Lung (tissue), 12 donors: ENCODE data around the gene DUS4L. TPM values are rescaled to one million over a fixed set of nuclear protein-coding genes. Genes with fewer than 3 reads are reported as not detected.

Experiments used
- ATAC-seq: fragments of 200-7000 bp; cut with Tn5 transposase; one replicate; pipeline ENCODE4 v1.9.1; 2020; ENCODE audit warnings: moderate number of reproducible peaks; ENCODE audit not compliant: insufficient read depth, low FRiP score
- DNase-seq, 3 donors: peaks; one replicate each; pipeline ENCODE4 v3.0.0-alpha.2; 2013 to 2017
- H3K27ac ChIP-seq, 2 donors: one replicate each; pipeline ENCODE4 v1.5.1; 2013; ENCODE audit warnings: mild to moderate bottlenecking in 2 of 2, moderate library complexity in 2 of 2, control low read depth in 1 of 2, inconsistent platforms in 1 of 2, low read depth in 1 of 2, low read length in 1 of 2
- H3K27me3 ChIP-seq, 3 donors: one replicate each; pipeline ENCODE4 v1.5.1; 2013; ENCODE audit warnings: low read length in 2 of 3; ENCODE audit not compliant: control insufficient read depth in 3 of 3, insufficient read depth in 3 of 3
- H3K36me3 ChIP-seq, 4 donors: one replicate each; pipeline ENCODE4 v1.5.1; 2013; ENCODE audit warnings: low read length in 4 of 4, mild to moderate bottlenecking in 1 of 4, moderate library complexity in 1 of 4; ENCODE audit not compliant: control insufficient read depth in 4 of 4, insufficient read depth in 4 of 4
- H3K4me1 ChIP-seq, 5 donors: one replicate each; pipeline ENCODE4 v1.5.1; 2013; ENCODE audit warnings: low read length in 5 of 5, mild to moderate bottlenecking in 2 of 5, moderate library complexity in 1 of 5; ENCODE audit not compliant: control insufficient read depth in 5 of 5, insufficient read depth in 5 of 5
- H3K4me3 ChIP-seq: one replicate; pipeline ENCODE4 v1.5.1; 2013; ENCODE audit warnings: mild to moderate bottlenecking, control low read depth, moderate library complexity
- H3K9ac ChIP-seq, 2 donors: one replicate each; pipeline ENCODE4 v1.5.1; 2013; ENCODE audit warnings: low read length in 2 of 2, control low read depth in 1 of 2; ENCODE audit not compliant: insufficient read depth in 1 of 2
- H3K9me3 ChIP-seq, 4 donors: one replicate each; pipeline ENCODE4 v1.5.1; 2013; ENCODE audit warnings: low read length in 3 of 4, mild to moderate bottlenecking in 1 of 4, moderate library complexity in 1 of 4; ENCODE audit not compliant: control insufficient read depth in 4 of 4, insufficient read depth in 3 of 4
- CTCF ChIP-seq: IDR thresholded peaks from 2 replicates; pipeline ENCODE4 v1.5.1; 2012; ENCODE audit warnings: mild to moderate bottlenecking; ENCODE audit errors: control extremely low read depth, extremely low read depth
- WGBS, 2 donors: extraction: QIAGEN DNeasy Blood & Tissue Kit; methylation state at CpG; one replicate each; pipeline ENCODE4 v1.1.7; 2013; 5-methylcytosine and 5-hydroxymethylcytosine counted together
- polyA plus RNA-seq, 2 donors: library from polyadenylated mRNA; stranded (reverse); fragments of 200-250 nt; gene quantifications; one replicate each; pipeline ENCODE4 v1.2.1, GENCODE V29; 2013
- total RNA-seq, 2 donors: library from RNA; depleted of rRNA in 1 of 2; stranded (reverse); fragments of >200 nt in 1 of 2; gene quantifications; one replicate each; pipeline ENCODE4 v1.2.1, GENCODE V29; 2014 to 2021
- donor health status: control.
- donor health status: control.
- donor health status: Bipolar disorder and iron deficiency.
- donor health status: healthy.
- donor health status: DM: yes; HTN: yes; CAD: no.

DUS4L gene
- total and polyA plus RNA-seq, 4 donors = 3.5 to 14.8 (median 5.0) TPM

- peaks cover 5 to 13% (median 10%) of the 10 kb centered on the region in 4 donors for H3K36me3 ChIP-seq
These were observed 35.5 kb downstream of the DUS4L start for GRCh38 chr7:107599262-107599661.

GRCh38 chr7:107600816-107601215 is 37.0 kb downstream of the DUS4L start:
- Histone ChIP-seq H3K27me3 (no peaks in the 10 kb centered on the region), H3K4me1 (peaks cover 0 to 6% (median 0%) of the 10 kb centered on the region in 5 donors), H3K9ac (no peak overlapping the region), H3K9me3 (no peaks in the 10 kb centered on the region), H3K4me3 (no peak overlapping the region), H3K36me3 (peaks cover 0 to 13% (median 4%) of the 10 kb centered on the region in 4 donors), H3K27ac (no peak overlapping the region)
- ATAC-seq (no peak), DNase-seq (no peak)
- 94 to 97% methylated on average over 2 of the region's 2 CpGs for WGBS, 2 donors
- TF ChIP-seq CTCF = no peak

More at GRCh38 chr7:107599262-107599661, 35.5 kb downstream of the DUS4L start:
- DNase-seq = no peak
- Histone ChIP-seq H3K9me3 (no peaks in the 10 kb centered on the region), H3K4me3 (no peak overlapping the region), H3K27ac (no peak overlapping the region), H3K4me1 (peaks cover 0 to 11% (median 0%) of the 10 kb centered on the region in 5 donors), H3K9ac (no peak overlapping the region), H3K27me3 (no peaks in the 10 kb centered on the region)
- TF ChIP-seq CTCF = no peak
- ATAC-seq = no peak
- 97 to 100% methylated on average over 1 of the region's 1 CpG for WGBS, 2 donors

GRCh38 chr7:107605218-107605815 is 41.5 kb downstream of the DUS4L start:
- no peak for ATAC-seq
- TF ChIP-seq CTCF = no peak
- no peak overlapping the region for H3K27ac ChIP-seq
- no peaks in the 10 kb centered on the region for H3K9me3 ChIP-seq
- DNase-seq = no peak
- peaks cover 0 to 13% (median 3%) of the 10 kb centered on the region in 4 donors for H3K36me3 ChIP-seq
- WGBS, 2 donors = 94 to 97% methylated on average over 3 of the region's 3 CpGs
- H3K9ac ChIP-seq = no peak overlapping the region
- H3K27me3 ChIP-seq = no peaks in the 10 kb centered on the region
- peaks cover 0 to 16% (median 10%) of the 10 kb centered on the region in 5 donors for H3K4me1 ChIP-seq
- no peak overlapping the region for H3K4me3 ChIP-seq

- DNase-seq = no peak
- no peak overlapping the region for H3K9ac ChIP-seq
- ATAC-seq = no peak
- no peaks in the 10 kb centered on the region for H3K27me3 ChIP-seq
- TF ChIP-seq CTCF = no peak
- H3K4me3 ChIP-seq = no peak overlapping the region
- peaks cover 0 to 16% (median 12%) of the 10 kb centered on the region in 5 donors for H3K4me1 ChIP-seq
- peaks cover 0 to 8% (median 4%) of the 10 kb centered on the region in 4 donors for H3K36me3 ChIP-seq
- 99 to 100% methylated on average over 1 of the region's 1 CpG for WGBS, 2 donors
- H3K27ac ChIP-seq = no peak overlapping the region
- no peaks in the 10 kb centered on the region for H3K9me3 ChIP-seq
These were observed 42.5 kb downstream of the DUS4L start for GRCh38 chr7:107606303-107606702.
